Gastrocnemius medialis (tissue), 4 donors: ENCODE data around the gene FOXE1. TPM values are rescaled to one million over a fixed set of nuclear protein-coding genes. Genes with fewer than 3 reads are reported as not detected.

Experiments
- ATAC-seq, 2 donors: fragments of 150-250 bp; one replicate each; pipeline ENCODE4 v1.9.1; 2016
- DNase-seq, 2 donors: peaks; one replicate each; pipeline ENCODE4 v3.0.0-alpha.2; 2019
- H3K27ac ChIP-seq, 4 donors: fragments of 200-600 bp; sonication (generic); 1 replicate in 1 of 4; 2 replicates in 3 of 4; pipeline ENCODE4 v1.5.1; 2016 to 2018; ENCODE audit warnings: mild to moderate bottlenecking in 2 of 4, moderate library complexity in 1 of 4
- H3K27me3 ChIP-seq, 3 donors: fragments of 200-600 bp; sonication (generic) in 2 of 3; 1 replicate in 1 of 3; 2 replicates in 2 of 3; pipeline versions ENCODE4 v1.5.1 to v1.6.0; 2016 to 2019; ENCODE audit warnings: mild to moderate bottlenecking in 1 of 3, moderate library complexity in 1 of 3
- H3K36me3 ChIP-seq, 2 donors: fragments of 200-600 bp; sonication (generic) in 1 of 2; one replicate each; pipeline ENCODE4 v1.5.1; 2017 to 2018
- H3K4me1 ChIP-seq, 2 donors: fragments of 200-600 bp; sonication (generic) in 1 of 2; one replicate each; pipeline ENCODE4 v1.5.1; 2016 to 2017; ENCODE audit warnings: mild to moderate bottlenecking in 2 of 2
- H3K4me3 ChIP-seq, 4 donors: fragments of 200-600 bp; sonication (generic) in 3 of 4; 1 replicate in 1 of 4; 2 replicates in 3 of 4; pipeline ENCODE4 v1.5.1; 2016 to 2019; ENCODE audit warnings: mild to moderate bottlenecking in 2 of 4
- H3K9me3 ChIP-seq, 3 donors: fragments of 200-600 bp; sonication (generic) in 2 of 3; 1 replicate in 1 of 3; 2 replicates in 2 of 3; pipeline ENCODE4 v1.5.1; 2016 to 2019
- POLR2A ChIP-seq, 2 donors: fragments of 450-650 bp; IDR thresholded peaks; one replicate each; pipeline ENCODE4 v1.6.1; 2017; ENCODE audit warnings: antibody characterized with exemption in 2 of 2, mild to moderate bottlenecking in 2 of 2, moderate library complexity in 2 of 2
- in situ Hi-C, 4 donors: fragments of 200-750 bp; cut with MboI; loops; one replicate each; pipeline versions ENCODE4 v1.15.0 to v1.8.0; 2017; ENCODE audit warnings: low sequenced_read_pairs in 4 of 4
- intact Hi-C: fragments of 100-400 bp; cut with DNase I; formaldehyde crosslinking; loops from one replicate; pipeline ENCODE4 v1.15.1; 2023; ENCODE audit warnings: low total_unique reads
- total RNA-seq, 4 donors: library from RNA; depleted of rRNA; stranded (reverse); fragments of >200 nt; gene quantifications; one replicate each; pipeline versions ENCODE4 v1.1.0 to v1.2.3, GENCODE V29; 2016
- TF ChIP-seq, protein P1 (sequence below), 5 experiments: fragments of 450-650 bp in 3 of 5; fragments of 200-600 bp in 2 of 5; sonication (generic) in 2 of 5; IDR thresholded peaks in 4 of 5; conservative IDR thresholded peaks in 1 of 5; 1 replicate in 4 of 5; 2 replicates in 1 of 5; pipeline ENCODE4 v1.5.1; 2016 to 2019; ENCODE audit warnings: antibody characterized with exemption in 5 of 5, mild to moderate bottlenecking in 3 of 5, moderate library complexity in 3 of 5

Gene FOXE1
- total RNA-seq, 4 donors from 2014 or later = not detected

DNA sequence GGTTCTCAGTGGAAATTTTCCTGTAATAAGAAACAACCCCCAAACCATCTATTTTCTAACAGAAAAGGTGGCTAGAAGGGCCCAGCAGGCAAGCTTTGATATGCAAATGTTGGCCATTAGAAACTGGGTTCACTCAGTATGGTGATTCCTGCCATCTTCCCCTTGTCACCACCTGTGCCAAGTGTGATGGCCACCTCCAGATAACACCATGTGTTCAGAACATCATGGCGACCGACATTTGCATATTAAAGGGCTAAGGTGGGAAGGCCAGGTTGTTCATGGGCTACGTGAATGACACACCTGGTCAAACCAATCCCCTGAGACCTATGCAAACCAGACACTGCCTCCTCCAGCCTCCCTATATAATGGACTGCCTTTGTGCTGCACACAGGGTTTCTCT, 20.4 kb downstream of the FOXE1 start:
- DNase-seq = no peak
- H3K4me1 ChIP-seq = peaks cover 0 to 3% of the 10 kb centered on the region in 2 donors
- intact Hi-C loops (no loop called here), in situ Hi-C loops (no loop called here)
- no peak overlapping the region for H3K4me3 ChIP-seq
- H3K27me3 ChIP-seq = peaks cover 0 to 6% (median 0%) of the 10 kb centered on the region in 3 donors
- no peak for ATAC-seq
- H3K27ac ChIP-seq = no peak overlapping the region
- H3K9me3 ChIP-seq = no peaks in the 10 kb centered on the region
- H3K36me3 ChIP-seq = no peaks in the 10 kb centered on the region
- TF ChIP-seq, protein P1, sequence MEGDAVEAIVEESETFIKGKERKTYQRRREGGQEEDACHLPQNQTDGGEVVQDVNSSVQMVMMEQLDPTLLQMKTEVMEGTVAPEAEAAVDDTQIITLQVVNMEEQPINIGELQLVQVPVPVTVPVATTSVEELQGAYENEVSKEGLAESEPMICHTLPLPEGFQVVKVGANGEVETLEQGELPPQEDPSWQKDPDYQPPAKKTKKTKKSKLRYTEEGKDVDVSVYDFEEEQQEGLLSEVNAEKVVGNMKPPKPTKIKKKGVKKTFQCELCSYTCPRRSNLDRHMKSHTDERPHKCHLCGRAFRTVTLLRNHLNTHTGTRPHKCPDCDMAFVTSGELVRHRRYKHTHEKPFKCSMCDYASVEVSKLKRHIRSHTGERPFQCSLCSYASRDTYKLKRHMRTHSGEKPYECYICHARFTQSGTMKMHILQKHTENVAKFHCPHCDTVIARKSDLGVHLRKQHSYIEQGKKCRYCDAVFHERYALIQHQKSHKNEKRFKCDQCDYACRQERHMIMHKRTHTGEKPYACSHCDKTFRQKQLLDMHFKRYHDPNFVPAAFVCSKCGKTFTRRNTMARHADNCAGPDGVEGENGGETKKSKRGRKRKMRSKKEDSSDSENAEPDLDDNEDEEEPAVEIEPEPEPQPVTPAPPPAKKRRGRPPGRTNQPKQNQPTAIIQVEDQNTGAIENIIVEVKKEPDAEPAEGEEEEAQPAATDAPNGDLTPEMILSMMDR (IDR thresholded peaks at IDR 0.05 in 4 of 5, conservative IDR thresholded peaks at IDR 0.05 in 1 of 5) = no peak
- TF ChIP-seq POLR2A (IDR thresholded peaks at IDR 0.05) = no peak

DNA sequence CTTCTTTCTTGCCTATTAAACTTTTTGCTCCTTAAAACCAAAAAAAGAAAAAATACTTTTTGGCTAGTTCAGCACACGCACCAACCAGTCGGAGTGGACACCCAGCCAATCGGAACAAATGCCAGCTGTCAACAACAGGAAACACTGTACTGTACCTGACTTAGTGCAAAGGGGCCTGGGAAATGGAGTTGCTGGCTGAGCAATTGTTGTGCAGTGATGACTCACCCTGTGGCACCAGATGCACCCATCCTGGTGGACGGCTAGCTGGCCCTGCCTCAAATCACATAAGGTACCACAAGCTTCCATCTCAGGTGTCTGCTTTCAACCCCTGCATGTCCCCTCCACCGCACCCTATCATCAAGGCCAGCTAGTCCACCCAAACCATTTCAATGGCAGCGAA, 20.9 kb downstream of the FOXE1 start:
- in situ Hi-C loops (no loop called here), intact Hi-C loops (no loop called here)
- ATAC-seq (no peak), DNase-seq (no peak)
- no peaks in the 10 kb centered on the region for H3K36me3 ChIP-seq
- TF ChIP-seq, protein P1 (IDR thresholded peaks at IDR 0.05 in 4 of 5, conservative IDR thresholded peaks at IDR 0.05 in 1 of 5) = no peak
- no peak for TF ChIP-seq POLR2A (IDR thresholded peaks at IDR 0.05)
- H3K4me1 ChIP-seq = peaks cover 0 to 3% of the 10 kb centered on the region in 2 donors
- no peak overlapping the region for H3K27ac ChIP-seq
- H3K4me3 ChIP-seq = no peak overlapping the region
- peaks cover 0 to 2% (median 0%) of the 10 kb centered on the region in 3 donors for H3K27me3 ChIP-seq
- no peaks in the 10 kb centered on the region for H3K9me3 ChIP-seq

DNA sequence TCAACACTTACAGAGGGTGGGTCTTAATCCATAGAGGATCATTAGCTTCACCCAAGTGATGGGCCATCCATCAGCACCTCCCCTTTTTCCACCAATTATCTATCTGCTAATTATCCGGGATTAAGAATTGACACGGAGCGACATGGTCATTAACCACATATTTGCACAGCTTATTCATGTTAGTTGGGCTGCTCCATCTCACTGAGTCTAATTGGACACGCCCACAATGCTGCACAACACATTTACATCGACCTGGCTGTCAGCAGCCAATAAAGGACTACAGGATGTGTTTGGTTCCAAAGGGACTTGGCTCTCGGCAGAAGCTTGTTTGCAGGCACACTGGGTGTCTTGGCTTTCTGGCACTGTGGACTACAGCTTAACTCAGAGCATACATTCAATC, 21.6 kb downstream of the FOXE1 start:
- peaks cover 0 to 3% of the 10 kb centered on the region in 2 donors for H3K4me1 ChIP-seq
- no peak overlapping the region for H3K27ac ChIP-seq
- no peak overlapping the region for H3K4me3 ChIP-seq
- H3K36me3 ChIP-seq = no peaks in the 10 kb centered on the region
- in situ Hi-C loops (loop anchor here in 1 of 4 donors (25.0 kb wide), 1 partner anchor 437 kb away; no protein-coding TSS in a partner anchor), intact Hi-C loops (no loop called here)
- no peak for TF ChIP-seq POLR2A (IDR thresholded peaks at IDR 0.05)
- TF ChIP-seq, protein P1 (IDR thresholded peaks at IDR 0.05 in 4 of 5, conservative IDR thresholded peaks at IDR 0.05 in 1 of 5) = no peak
- ATAC-seq = no peak
- H3K27me3 ChIP-seq = no peaks in the 10 kb centered on the region
- no peaks in the 10 kb centered on the region for H3K9me3 ChIP-seq
- no peak for DNase-seq

DNA sequence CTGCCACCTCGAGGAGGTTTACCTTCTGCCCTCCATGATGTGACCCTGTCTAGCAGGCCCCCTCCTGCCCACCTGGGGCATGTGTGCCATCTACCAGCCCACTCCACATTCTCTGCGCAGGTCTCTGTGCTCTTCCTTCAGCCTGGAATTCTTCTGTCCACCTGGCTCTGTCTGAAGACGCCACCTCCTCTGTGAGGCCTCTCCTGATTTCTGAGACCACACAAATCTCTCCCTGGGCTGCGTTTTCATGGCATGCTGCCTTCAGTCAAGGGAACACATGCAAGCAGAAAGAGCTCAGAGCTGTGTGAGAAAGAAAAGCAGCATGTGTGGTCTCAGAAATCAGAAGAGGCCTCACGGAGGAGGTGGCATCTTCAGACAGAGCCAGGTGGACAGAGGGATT, 22.1 kb downstream of the FOXE1 start:
- Histone ChIP-seq H3K4me1 (peaks cover 0 to 3% of the 10 kb centered on the region in 2 donors), H3K27ac (no peak overlapping the region), H3K4me3 (no peak overlapping the region), H3K27me3 (no peaks in the 10 kb centered on the region), H3K36me3 (no peaks in the 10 kb centered on the region), H3K9me3 (no peaks in the 10 kb centered on the region)
- DNase-seq (no peak), ATAC-seq (no peak)
- no peak for TF ChIP-seq POLR2A (IDR thresholded peaks at IDR 0.05)
- TF ChIP-seq, protein P1 (IDR thresholded peaks at IDR 0.05 in 4 of 5, conservative IDR thresholded peaks at IDR 0.05 in 1 of 5) = no peak
- in situ Hi-C loops = loop anchor here in 1 of 4 donors (25.0 kb wide), 1 partner anchor 438 kb away; no protein-coding TSS in a partner anchor
- intact Hi-C loops = no loop called here

DNA sequence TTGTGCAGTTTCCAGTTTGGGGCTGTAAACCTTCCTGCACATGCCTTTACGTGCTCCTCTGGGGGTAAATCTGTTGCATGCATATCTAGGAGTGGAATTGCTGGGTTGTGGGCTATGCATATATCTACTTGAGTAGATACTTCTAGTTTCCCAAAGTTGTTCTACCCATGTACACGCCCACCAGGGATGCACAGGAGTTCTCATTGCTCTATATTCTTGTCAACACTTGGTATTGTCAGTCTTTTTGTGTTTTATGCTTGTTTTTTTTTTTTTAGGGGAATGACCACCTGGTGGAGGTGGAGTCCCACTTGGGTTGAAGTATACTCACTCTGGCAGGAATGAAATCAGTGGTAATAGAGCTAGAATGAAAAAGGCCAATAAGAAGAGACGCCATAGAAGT, 23.0 kb downstream of the FOXE1 start:
- no peaks in the 10 kb centered on the region for H3K9me3 ChIP-seq
- no peaks in the 10 kb centered on the region for H3K27me3 ChIP-seq
- intact Hi-C loops (no loop called here), in situ Hi-C loops (loop anchor here in 1 of 4 donors (25.0 kb wide), 1 partner anchor 439 kb away; no protein-coding TSS in a partner anchor)
- H3K36me3 ChIP-seq = no peaks in the 10 kb centered on the region
- no peak for ATAC-seq
- no peak for DNase-seq
- no peak overlapping the region for H3K27ac ChIP-seq
- H3K4me3 ChIP-seq = no peak overlapping the region
- TF ChIP-seq, protein P1 (IDR thresholded peaks at IDR 0.05 in 4 of 5, conservative IDR thresholded peaks at IDR 0.05 in 1 of 5) = no peak
- TF ChIP-seq POLR2A (IDR thresholded peaks at IDR 0.05) = no peak
- peaks cover 0 to 3% of the 10 kb centered on the region in 2 donors for H3K4me1 ChIP-seq
